Fibroblast of skin of abdomen (primary cell): Measurements from ENCODE around the gene KIF5A.
A peak's percentile ranks its signal among the peaks of the same experiment; 100 is the strongest.
"Not testable (repeated sequence)": the region's sequence is repeated elsewhere in the genome, so short reads cannot be mapped to it uniquely, and the experiment has no call there.

Experiments used
- DNase-seq: peaks from one replicate; pipeline ENCODE4 v3.0.0-alpha.2; 2013

KIF5A gene

GRCh38 chr12:57585156-57585555 is 35.3 kb downstream of the KIF5A start:
- no peak for DNase-seq

GRCh38 chr12:57586128-57586527 is 36.3 kb downstream of the KIF5A start:
- DNase-seq, result no peak

GRCh38 chr12:57586832-57587429 is 37.1 kb downstream of the KIF5A start:
- no peak for DNase-seq

- DNase-seq, result not testable (repeated sequence)
Observed at GRCh38 chr12:57588951-57589610, 39.2 kb downstream of the KIF5A start.

- DNase-seq, result no peak
Observed at GRCh38 chr12:57590479-57590863, 40.6 kb downstream of the KIF5A start.

GRCh38 chr12:57590864-57591781 is 41.3 kb downstream of the KIF5A start, which contains the start of gene PIP4K2C:
Gene PIP4K2C (plus strand): TSS chr12:57591192. CDS start chr12:57591290, 98 bp downstream.
- peak; percentile 45 for DNase-seq

GRCh38 chr12:57591782-57592325 is 42.0 kb downstream of the KIF5A start:
- DNase-seq, result no peak

GRCh38 chr12:57592551-57593165 is 42.8 kb downstream of the KIF5A start:
- no peak for DNase-seq

GRCh38 chr12:57593187-57593586 is 43.3 kb downstream of the KIF5A start:
- DNase-seq, result no peak

GRCh38 chr12:57600395-57600794 is 50.6 kb downstream of the KIF5A start:
- DNase-seq, result no peak

- no peak for DNase-seq
Observed at GRCh38 chr12:57602544-57602943, 52.7 kb downstream of the KIF5A start.

- DNase-seq, result no peak
Observed at GRCh38 chr12:57603324-57603723, 53.5 kb downstream of the KIF5A start.

- DNase-seq, result peak; percentile 18
Observed at GRCh38 chr12:57603815-57604453, 54.1 kb downstream of the KIF5A start.

GRCh38 chr12:57604454-57604991 is 54.7 kb downstream of the KIF5A start, which contains the start of gene DTX3:
Gene DTX3 (plus strand): TSS chr12:57604824. CDS start chr12:57606518, 1,694 bp downstream.
- peak; percentile 23 for DNase-seq

- no peak for DNase-seq
Observed at GRCh38 chr12:57604992-57605810, 55.4 kb downstream of the KIF5A start.

GRCh38 chr12:57605811-57606311 is 56.0 kb downstream of the KIF5A start:
- DNase-seq, result no peak

GRCh38 chr12:57606399-57606798 is 56.6 kb downstream of the KIF5A start:
- DNase-seq, result no peak

GRCh38 chr12:57606821-57607220 is 57.0 kb downstream of the KIF5A start:
- DNase-seq, result no peak

GRCh38 chr12:57607958-57608663 is 58.3 kb downstream of the KIF5A start:
- DNase-seq, result no peak
